ENCODE measurements around the gene CGRRF1. TPM values are rescaled to one million over a fixed set of nuclear protein-coding genes. Genes with fewer than 3 reads are reported as not detected.

The CGRRF1 gene
- total and polyA plus RNA-seq, 2 of the 13 experiments (the other 11 are each of a cell fraction or from before 2014, with no cell fraction given) = 16.8 to 18.2 TPM

- TF ChIP-seq, protein P1, sequence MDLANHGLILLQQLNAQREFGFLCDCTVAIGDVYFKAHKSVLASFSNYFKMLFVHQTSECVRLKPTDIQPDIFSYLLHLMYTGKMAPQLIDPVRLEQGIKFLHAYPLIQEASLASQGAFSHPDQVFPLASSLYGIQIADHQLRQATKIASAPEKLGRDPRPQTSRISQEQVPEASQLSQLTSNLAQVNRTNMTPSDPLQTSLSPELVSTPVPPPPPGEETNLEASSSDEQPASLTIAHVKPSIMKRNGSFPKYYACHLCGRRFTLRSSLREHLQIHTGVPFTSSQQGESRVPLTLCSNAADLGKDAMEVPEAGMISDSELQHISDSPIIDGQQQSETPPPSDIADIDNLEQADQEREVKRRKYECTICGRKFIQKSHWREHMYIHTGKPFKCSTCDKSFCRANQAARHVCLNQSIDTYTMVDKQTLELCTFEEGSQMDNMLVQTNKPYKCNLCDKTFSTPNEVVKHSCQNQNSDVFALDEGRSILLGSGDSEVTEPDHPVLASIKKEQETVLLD (CRISPR knock-in tag; IDR thresholded peaks at IDR 0.05; ENCODE audit: low read depth) = peak; percentile 69; the same call in 1 of the 2 replicates
- TF ChIP-seq CSRNP2 (CRISPR knock-in tag; conservative IDR thresholded peaks at IDR 0.05; ENCODE audit: low read depth) (no peak), JUND (CRISPR knock-in tag; IDR thresholded peaks at IDR 0.05) (0 out of 2 replicates have a peak, but pooled peaks have one; percentile 30)
Measured at GRCh38 chr14:54565785-54566409, 56.2 kb downstream of the CGRRF1 start (continued).

- intact Hi-C loops (cut with micrococcal nuclease; ENCODE audit: unreplicated experiment) = loop anchor here (5.0 to 10.0 kb wide), 3 partner anchors 86 to 338 kb away; partner anchors contain the start of gene GCH1
- FAIRE-seq = no peak
- TF ChIP-seq SRSF1 (optimal IDR thresholded peaks at IDR 0.05; ENCODE audit: low read depth, low read length) = peak; percentile 23
- TF ChIP-seq ZNF292 (CRISPR knock-in tag; IDR thresholded peaks at IDR 0.05; ENCODE audit: borderline replicate concordance, low read depth) = 0 out of 2 replicates have a peak, but pooled peaks have one; percentile 33
- no peak for TF ChIP-seq IRF2 (CRISPR knock-in tag; IDR thresholded peaks at IDR 0.05)
- 0 out of 2 replicates have a peak, but pooled peaks have one; percentile 40 for TF ChIP-seq TFDP2 (CRISPR knock-in tag; IDR thresholded peaks at IDR 0.05)
- peak; percentile 75 for TF ChIP-seq AGO2 (optimal IDR thresholded peaks at IDR 0.05; ENCODE audit: low read depth, low read length)
- peak; percentile 9; the same call in 1 of the 2 replicates for TF ChIP-seq MYC (CRISPR knock-in tag; IDR thresholded peaks at IDR 0.05; ENCODE audit: borderline replicate concordance)
- peak; percentile 97 for TF ChIP-seq ZNF263 (CRISPR knock-in tag; IDR thresholded peaks at IDR 0.05)
- peak; percentile 79 for TF ChIP-seq RBFOX2 (IDR thresholded peaks at IDR 0.05; ENCODE audit: low read depth, low read length)
- TF ChIP-seq, protein P2, sequence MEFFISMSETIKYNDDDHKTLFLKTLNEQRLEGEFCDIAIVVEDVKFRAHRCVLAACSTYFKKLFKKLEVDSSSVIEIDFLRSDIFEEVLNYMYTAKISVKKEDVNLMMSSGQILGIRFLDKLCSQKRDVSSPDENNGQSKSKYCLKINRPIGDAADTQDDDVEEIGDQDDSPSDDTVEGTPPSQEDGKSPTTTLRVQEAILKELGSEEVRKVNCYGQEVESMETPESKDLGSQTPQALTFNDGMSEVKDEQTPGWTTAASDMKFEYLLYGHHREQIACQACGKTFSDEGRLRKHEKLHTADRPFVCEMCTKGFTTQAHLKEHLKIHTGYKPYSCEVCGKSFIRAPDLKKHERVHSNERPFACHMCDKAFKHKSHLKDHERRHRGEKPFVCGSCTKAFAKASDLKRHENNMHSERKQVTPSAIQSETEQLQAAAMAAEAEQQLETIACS (CRISPR knock-in tag; IDR thresholded peaks at IDR 0.05) = peak; percentile 81
- no peak for TF ChIP-seq THAP11 (CRISPR knock-in tag; IDR thresholded peaks at IDR 0.05)
Measured at GRCh38 chr14:54566410-54567223, 56.9 kb downstream of the CGRRF1 start, which contains the start of gene SAMD4A. Gene SAMD4A, plus strand, starts transcription at chr14:54567128. Its CDS starts 789 bp downstream, at chr14:54567917.

More at GRCh38 chr14:54566410-54567223, 56.9 kb downstream of the CGRRF1 start, which contains the start of gene SAMD4A:
- Histone ChIP-seq H3K4me1 (ENCODE audit: insufficient read depth, low read length) (peaks cover 35% of the 10 kb centered on the region), H4K20me1 (ENCODE audit: insufficient read depth, low read length) (peaks cover 25% of the 10 kb centered on the region), H3K9ac (ENCODE audit: insufficient read depth, low read depth, low read length) (peak within 1 kb of the TSS; percentile 96), H3K4me3 (replicated peaks in 1 of 3; ENCODE audit: insufficient read depth in 1 of 3, low read depth in 2 of 3, low read length in 3 of 3) (peak within 1 kb of the TSS; percentile 73 to 93 (median 89)), H3K36me3 (replicated peaks in 1 of 2; ENCODE audit: control insufficient read depth in 1 of 2, insufficient read depth in 2 of 2, low read length in 2 of 2) (peaks cover 0 to 21% of the 10 kb centered on the region in 2 experiments; a peak in 3 of 5 replicates), H3K9me3 (ENCODE audit: low read length) (peaks cover under 1% of the 10 kb centered on the region; the same call in 1 of the 2 replicates), H3K27ac (ENCODE audit: extremely low read length, insufficient read depth, low read length) (peak within 1 kb of the TSS; percentile 97), H3K4me2 (ENCODE audit: low read depth, low read length) (peak within 1 kb of the TSS; percentile 94), H2AFZ (ENCODE audit: low read length) (no peak within 1 kb of the TSS), H3K79me2 (ENCODE audit: insufficient read depth, low read length) (peaks cover 49% of the 10 kb centered on the region), H3K27me3 (ENCODE audit: control insufficient read depth in 1 of 2, insufficient read depth in 2 of 2, low read length in 2 of 2) (no peaks in the 10 kb centered on the region)
- WGBS (ENCODE audit: low lambda C conversion rate) = 0% methylated on average over 4 of the region's 91 CpGs
- ATAC-seq = peak; percentile 19
- peak; percentile 48 for DNase-seq (ENCODE audit: low spot score)
- POLR2A ChIA-PET = interaction anchor here (0.5 to 4.5 kb wide), 26 partner anchors 7 to 242 kb away, joined by 3 to 35 read pairs (median 4); partner anchors contain the start of gene CGRRF1
- CTCF ChIA-PET (ENCODE audit: low intra/inter-chr PET ratio, low total read pairs) = interaction anchor here (1.4 to 5.1 kb wide), 3 partner anchors 125 to 239 kb away, joined by 3 to 39 read pairs (median 21); no protein-coding TSS in a partner anchor
- in situ Hi-C loops (cut with HindIII; ENCODE audit: extremely low pct_ligation_motif_present, low pct_unique_long_range_greater_than_20kb) = loop anchor here (5.0 to 10.0 kb wide), 4 partner anchors 86 to 238 kb away; no protein-coding TSS in a partner anchor
- BruUV-seq (replicated peaks) = TSS peak; percentile 41

All from HepG2 (cell line).